ENCODE results near the gene STEAP3. TPM values are rescaled to one million over a fixed set of nuclear protein-coding genes. Genes with fewer than 3 reads are reported as not detected.

Gene STEAP3
- total RNA-seq, 1 donor from 2014 or later: 44.6 TPM

DNA sequence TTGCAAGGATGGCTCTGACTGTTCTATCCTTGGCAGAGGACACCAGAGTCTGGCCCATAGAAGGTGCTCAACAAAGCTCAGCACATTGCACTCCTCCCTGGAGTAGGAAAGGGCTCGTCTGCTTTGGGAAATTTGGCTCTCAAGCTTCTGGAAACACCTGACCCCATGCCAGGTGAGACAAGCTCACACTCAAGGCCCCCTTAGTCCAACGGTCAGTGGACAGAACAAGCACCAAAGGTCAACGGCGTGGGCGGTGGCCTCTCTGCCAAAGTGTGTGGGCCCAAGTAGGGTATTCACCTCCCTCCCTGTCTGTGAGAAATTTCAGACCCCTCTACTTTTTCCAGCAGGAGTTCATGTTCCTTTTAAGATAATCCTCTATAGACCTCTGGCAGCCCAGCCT is 2.0 kb upstream of the STEAP3 start:
- Mint-ChIP-seq H3K4me1 (ENCODE audit: low read depth) (peaks cover 32% of the 10 kb centered on the region), H3K27ac (ENCODE audit: unreplicated experiment) (no peak overlapping the region), H3K36me3 (ENCODE audit: low read depth) (no peaks in the 10 kb centered on the region), H3K27me3 (ENCODE audit: low read depth) (no peaks in the 10 kb centered on the region), H3K9me3 (ENCODE audit: low read depth) (no peaks in the 10 kb centered on the region), H3K4me3 (ENCODE audit: unreplicated experiment) (no peak overlapping the region)
- TF ChIP-seq, protein P1, sequence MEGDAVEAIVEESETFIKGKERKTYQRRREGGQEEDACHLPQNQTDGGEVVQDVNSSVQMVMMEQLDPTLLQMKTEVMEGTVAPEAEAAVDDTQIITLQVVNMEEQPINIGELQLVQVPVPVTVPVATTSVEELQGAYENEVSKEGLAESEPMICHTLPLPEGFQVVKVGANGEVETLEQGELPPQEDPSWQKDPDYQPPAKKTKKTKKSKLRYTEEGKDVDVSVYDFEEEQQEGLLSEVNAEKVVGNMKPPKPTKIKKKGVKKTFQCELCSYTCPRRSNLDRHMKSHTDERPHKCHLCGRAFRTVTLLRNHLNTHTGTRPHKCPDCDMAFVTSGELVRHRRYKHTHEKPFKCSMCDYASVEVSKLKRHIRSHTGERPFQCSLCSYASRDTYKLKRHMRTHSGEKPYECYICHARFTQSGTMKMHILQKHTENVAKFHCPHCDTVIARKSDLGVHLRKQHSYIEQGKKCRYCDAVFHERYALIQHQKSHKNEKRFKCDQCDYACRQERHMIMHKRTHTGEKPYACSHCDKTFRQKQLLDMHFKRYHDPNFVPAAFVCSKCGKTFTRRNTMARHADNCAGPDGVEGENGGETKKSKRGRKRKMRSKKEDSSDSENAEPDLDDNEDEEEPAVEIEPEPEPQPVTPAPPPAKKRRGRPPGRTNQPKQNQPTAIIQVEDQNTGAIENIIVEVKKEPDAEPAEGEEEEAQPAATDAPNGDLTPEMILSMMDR (IDR thresholded peaks at IDR 0.05): no peak
- DNase-seq (ENCODE audit: low spot score): no peak

DNA sequence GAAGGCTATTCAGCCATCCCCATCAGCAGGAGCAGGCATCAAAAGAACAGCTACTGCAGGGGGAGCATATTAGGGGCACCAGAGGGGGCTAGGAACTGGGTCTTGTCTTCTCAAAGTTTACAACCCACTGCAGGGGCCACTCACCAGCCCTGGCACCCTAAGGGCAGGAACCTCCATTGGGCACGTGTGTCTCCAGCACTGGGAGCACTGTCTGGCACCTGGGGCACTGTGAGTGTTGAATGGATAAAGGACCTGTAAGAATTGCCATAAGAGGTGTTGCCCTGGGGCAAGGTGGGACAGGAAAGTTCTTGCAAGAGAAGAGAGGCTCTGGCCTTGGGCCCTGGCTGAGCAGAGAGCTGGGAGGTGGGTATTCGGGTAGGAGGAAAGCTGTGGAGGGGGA is 1.4 kb upstream of the STEAP3 start:
- Mint-ChIP-seq H3K4me3 (ENCODE audit: unreplicated experiment) (no peak overlapping the region), H3K27me3 (ENCODE audit: low read depth) (no peaks in the 10 kb centered on the region), H3K9me3 (ENCODE audit: low read depth) (no peaks in the 10 kb centered on the region), H3K36me3 (ENCODE audit: low read depth) (no peaks in the 10 kb centered on the region), H3K27ac (ENCODE audit: unreplicated experiment) (no peak overlapping the region), H3K4me1 (ENCODE audit: low read depth) (peaks cover 32% of the 10 kb centered on the region)
- DNase-seq (ENCODE audit: low spot score): peak; percentile 75
- TF ChIP-seq, protein P1 (IDR thresholded peaks at IDR 0.05): no peak

DNA sequence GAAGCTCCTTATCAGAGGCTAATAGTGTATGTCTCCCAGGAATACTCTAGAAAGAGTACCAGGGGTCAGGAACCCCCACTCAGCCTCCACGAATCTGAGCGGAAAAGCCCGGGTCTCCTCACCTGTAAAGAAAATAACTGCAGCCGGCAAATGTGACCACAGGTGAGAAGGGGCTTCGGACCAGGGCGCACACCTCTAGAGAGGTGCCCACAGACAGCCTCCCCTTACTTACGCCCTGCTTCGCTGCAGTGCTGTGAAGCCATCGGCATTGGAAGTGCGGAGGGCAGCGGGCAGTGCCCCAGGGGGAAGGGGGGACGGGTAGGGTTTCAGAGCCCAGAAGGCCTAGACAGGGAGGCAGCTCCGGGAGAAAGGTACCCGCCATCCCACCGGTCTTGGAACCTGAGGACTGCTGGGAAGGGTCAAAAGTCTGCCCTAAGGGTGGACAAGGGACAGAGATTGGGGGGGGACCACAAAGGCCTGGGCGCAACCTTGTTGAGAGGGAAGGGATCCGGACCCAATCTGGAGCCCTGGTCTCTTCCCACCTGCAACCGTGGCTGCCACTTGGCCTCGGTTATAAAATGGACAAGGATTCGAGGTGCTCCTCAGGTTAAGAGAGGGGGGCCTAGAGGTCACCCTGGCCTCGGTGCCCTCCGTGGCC is 642 bp upstream of the STEAP3 start:
- no peaks in the 10 kb centered on the region for H3K9me3 Mint-ChIP-seq (ENCODE audit: low read depth)

DNA sequence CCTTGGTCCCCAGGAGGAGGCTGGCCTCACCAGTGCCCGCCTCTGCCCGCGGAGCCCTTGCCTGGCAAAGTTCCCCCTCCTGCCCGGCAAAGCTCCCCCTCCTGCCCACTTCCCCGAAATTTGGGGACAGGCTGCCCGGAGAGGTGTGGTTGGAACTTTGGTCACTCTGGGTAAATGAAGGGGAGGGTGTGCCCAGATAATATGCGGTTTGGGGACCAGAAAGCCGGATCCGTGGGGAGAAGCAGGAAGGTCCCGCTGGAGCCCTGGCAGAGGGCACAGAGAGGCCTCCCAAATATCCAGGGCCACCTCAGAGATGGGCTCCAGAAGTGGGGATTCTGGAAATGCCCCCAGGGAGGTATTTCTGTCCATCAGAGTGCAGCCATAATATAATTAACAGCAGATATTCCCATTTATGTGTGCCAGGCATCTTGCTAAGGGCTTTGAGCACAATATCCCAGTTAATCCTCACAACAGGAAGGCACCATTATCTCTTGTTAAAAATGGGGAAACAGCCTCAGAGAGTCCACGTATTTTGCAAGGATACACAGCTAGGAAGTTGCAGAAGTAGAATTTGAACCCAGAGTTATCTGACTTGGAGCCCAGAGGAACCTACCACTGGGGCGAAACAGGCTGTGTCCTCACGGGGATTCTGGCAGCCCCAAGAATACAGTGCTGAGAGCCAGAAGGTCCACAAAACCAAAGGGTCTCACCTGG is 914 bp downstream of the STEAP3 start:
- H3K9me3 Mint-ChIP-seq (ENCODE audit: low read depth): no peaks in the 10 kb centered on the region
- no peaks in the 10 kb centered on the region for H3K27me3 Mint-ChIP-seq (ENCODE audit: low read depth)
- no peak for DNase-seq (ENCODE audit: low spot score)
- no peaks in the 10 kb centered on the region for H3K36me3 Mint-ChIP-seq (ENCODE audit: low read depth)
- H3K4me1 Mint-ChIP-seq (ENCODE audit: low read depth): peaks cover 27% of the 10 kb centered on the region
- H3K4me3 Mint-ChIP-seq (ENCODE audit: unreplicated experiment): peak overlapping the region; percentile 58
- TF ChIP-seq, protein P1 (IDR thresholded peaks at IDR 0.05): no peak
- H3K27ac Mint-ChIP-seq (ENCODE audit: unreplicated experiment): no peak overlapping the region

More for the DNA sequence above, 642 bp upstream of the STEAP3 start:
- H3K4me3 Mint-ChIP-seq (ENCODE audit: unreplicated experiment): peak overlapping the region; percentile 55
- H3K27ac Mint-ChIP-seq (ENCODE audit: unreplicated experiment): no peak overlapping the region
- H3K4me1 Mint-ChIP-seq (ENCODE audit: low read depth): peaks cover 32% of the 10 kb centered on the region
- no peak for DNase-seq (ENCODE audit: low spot score)
- H3K27me3 Mint-ChIP-seq (ENCODE audit: low read depth): no peaks in the 10 kb centered on the region
- H3K36me3 Mint-ChIP-seq (ENCODE audit: low read depth): no peaks in the 10 kb centered on the region
- TF ChIP-seq, protein P1 (IDR thresholded peaks at IDR 0.05): no peak

DNA sequence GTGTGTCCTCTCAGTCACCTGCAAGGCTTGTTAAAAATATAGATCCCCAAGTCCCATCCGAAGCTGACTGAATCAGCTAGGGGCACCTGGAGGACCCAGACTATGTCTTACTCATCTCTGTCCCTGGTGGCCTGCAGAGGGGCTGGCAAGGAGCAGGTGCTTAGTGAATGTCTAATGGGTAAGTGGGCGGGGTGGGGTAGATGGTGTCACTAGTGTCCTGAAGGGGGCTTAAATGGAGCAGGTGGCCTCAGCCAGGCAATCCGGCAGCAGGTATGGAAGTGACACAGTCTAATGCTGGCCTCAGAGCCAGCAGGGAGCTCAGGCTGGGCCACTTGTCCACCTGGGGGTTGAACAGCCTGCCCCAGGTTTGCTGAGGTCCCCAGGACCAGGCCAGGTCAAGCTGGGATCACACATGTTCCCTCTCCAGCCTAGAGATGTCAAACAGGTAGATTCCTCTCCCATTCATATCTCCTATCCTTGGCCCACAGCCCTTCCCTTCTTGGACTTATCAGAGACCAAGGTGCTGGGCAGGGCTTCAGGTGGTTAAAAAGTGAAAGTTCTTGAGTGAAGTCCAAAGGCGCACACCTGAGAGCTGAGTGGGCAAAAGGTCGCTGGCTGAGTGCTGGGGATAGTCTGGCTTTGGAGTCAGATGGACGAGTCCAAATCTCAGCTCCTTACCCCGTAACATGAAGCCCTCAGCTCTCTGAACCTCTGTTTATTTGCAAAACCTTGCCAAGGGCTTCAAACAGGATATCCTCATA is 1.7 kb downstream of the STEAP3 start:
- Mint-ChIP-seq H3K4me1 (ENCODE audit: low read depth) (peaks cover 29% of the 10 kb centered on the region), H3K4me3 (ENCODE audit: unreplicated experiment) (peak overlapping the region; percentile 44), H3K27me3 (ENCODE audit: low read depth) (no peaks in the 10 kb centered on the region), H3K36me3 (ENCODE audit: low read depth) (no peaks in the 10 kb centered on the region), H3K9me3 (ENCODE audit: low read depth) (no peaks in the 10 kb centered on the region), H3K27ac (ENCODE audit: unreplicated experiment) (no peak overlapping the region)
- DNase-seq (ENCODE audit: low spot score): no peak
- TF ChIP-seq, protein P1 (IDR thresholded peaks at IDR 0.05): no peak
